Neural crest cell (in vitro differentiated cells): Measurements from ENCODE around the gene ZNF443. TPM values are rescaled to one million over a fixed set of nuclear protein-coding genes. Genes with fewer than 3 reads are reported as not detected.
"Not testable (repeated sequence)": the region's sequence is repeated elsewhere in the genome, so short reads cannot be mapped to it uniquely, and the experiment has no call there.

ENCODE experiments used
- DNase-seq: peaks from one replicate; pipeline ENCODE4 v3.0.0; 2021; ENCODE audit warnings: low read depth, mixed read lengths, low spot score
- H3K27ac Mint-ChIP-seq: one replicate; pipeline ENCODE4 v1.8.0; 2021; ENCODE audit warnings: mild to moderate bottlenecking, mixed read lengths; ENCODE audit not compliant: unreplicated experiment
- H3K27me3 Mint-ChIP-seq: 2 replicates; pipeline ENCODE4 v1.8.0; 2021; ENCODE audit warnings: low read depth, mild to moderate bottlenecking, mixed read lengths
- H3K36me3 Mint-ChIP-seq: 2 replicates; pipeline ENCODE4 v1.8.0; 2021; ENCODE audit warnings: low read depth, mild to moderate bottlenecking, mixed read lengths
- H3K4me1 Mint-ChIP-seq: 2 replicates; pipeline ENCODE4 v1.8.0; 2021; ENCODE audit warnings: mixed read lengths
- H3K4me3 Mint-ChIP-seq: one replicate; pipeline ENCODE4 v1.8.0; 2021; ENCODE audit warnings: mild to moderate bottlenecking, mixed read lengths
- H3K9me3 Mint-ChIP-seq: 2 replicates; pipeline ENCODE4 v1.8.0; 2021; ENCODE audit warnings: mixed read lengths
- long read RNA-seq: library from polyadenylated mRNA; unstranded; transcript quantifications from one replicate; pipeline ENCODE4 v2.0.0, GENCODE V29; 2020
- total RNA-seq: library from RNA; stranded (reverse); gene quantifications from 2 replicates; pipeline ENCODE4 v1.2.1, GENCODE V29; 2021
- TF ChIP-seq, protein P1 (sequence below): fragments of 200-600 bp; sonication (generic); conservative IDR thresholded peaks from 2 replicates; pipeline ENCODE4 v1.5.0; 2021; ENCODE audit warnings: antibody characterized with exemption, mild to moderate bottlenecking

The ZNF443 gene
- total RNA-seq, result 9.9 and 10.3 TPM in 2 replicates
- long read RNA-seq, transcript ZNF443-201 (4 exons, 2,663 nt), result major isoform, 42 of 43 reads
- long read RNA-seq, partial matches to known transcripts, result 0 of 43 reads
- long read RNA-seq, other reads (novel, unspliced or antisense), result 1 of 43 reads

DNA sequence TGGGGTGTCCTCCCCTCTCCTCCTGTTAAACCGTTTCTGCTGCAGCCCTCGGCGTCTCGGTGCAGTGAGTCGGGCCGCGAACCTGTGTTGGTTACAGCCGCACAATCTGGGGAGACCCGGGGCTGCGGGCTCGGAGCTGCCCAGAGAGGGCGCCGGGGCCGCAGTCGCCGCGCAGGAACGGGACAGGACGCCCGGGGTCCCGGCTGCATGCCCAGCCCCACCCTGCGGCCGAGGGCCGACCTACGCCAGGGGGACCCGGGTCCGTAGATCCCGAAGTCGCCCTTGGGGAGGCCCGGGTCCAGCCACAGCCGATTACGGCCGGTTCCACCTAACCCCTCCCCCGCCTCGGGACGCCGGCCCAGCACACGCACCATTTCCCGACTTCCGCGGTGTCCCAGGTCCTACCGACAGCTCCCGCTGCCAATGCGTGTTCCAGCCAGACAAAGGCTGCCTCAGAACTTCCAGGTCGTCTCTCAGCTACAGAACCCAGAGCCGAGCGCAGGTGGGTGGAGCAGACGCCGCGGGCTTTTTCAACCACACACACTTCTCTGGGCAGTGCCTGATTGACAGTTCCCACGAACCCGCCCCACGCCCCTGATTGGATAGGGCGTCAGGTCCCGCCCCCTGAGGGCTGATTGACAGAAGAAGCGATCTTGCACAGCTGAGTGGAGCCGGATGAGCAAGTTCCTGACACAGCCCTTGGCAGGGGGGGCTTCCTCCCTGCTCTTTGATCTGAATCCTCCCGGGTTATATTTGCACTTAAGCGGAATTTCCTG lies at the start of gene ZNF443:
Gene ZNF443 (minus strand): TSS at position 481 of the 776 bp plus-strand sequence. CDS start 107 bp downstream, at position 374.
- peak within 1 kb of the TSS; percentile 100 for H3K4me3 Mint-ChIP-seq

DNA sequence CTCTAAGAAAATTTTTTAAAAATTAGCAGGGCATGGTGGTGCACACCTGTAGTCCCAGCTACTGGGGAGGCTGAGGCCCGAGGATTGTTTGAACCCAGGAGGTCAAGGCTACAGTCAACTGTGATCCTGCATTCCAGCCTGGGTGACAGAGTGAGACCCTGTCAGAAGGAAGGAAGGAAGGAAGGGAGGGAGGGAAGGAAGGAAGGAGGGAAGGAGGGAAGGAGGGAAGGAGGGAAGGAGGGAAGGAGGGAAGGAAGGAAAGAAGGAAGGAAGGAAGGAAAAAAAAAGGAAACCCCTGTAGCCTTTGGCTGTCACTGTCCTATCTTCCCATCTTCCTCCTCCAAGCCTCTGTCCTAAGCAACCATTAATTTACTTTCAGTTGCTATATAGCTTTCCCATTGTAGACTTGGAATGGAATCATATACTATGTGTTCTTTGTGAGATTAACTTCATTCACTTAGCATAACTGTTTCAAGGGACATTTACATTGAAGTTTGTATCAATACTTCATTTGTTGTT lies 45.5 kb upstream of the ZNF443 start:
- H3K4me3 Mint-ChIP-seq, result peak overlapping the region; percentile 65
- H3K27ac Mint-ChIP-seq, H3K36me3 Mint-ChIP-seq, DNase-seq, H3K9me3 Mint-ChIP-seq, H3K27me3 Mint-ChIP-seq: not testable (repeated sequence)
- H3K4me1 Mint-ChIP-seq, result peaks cover 35% of the 10 kb centered on the region

More for the DNA sequence above, at the start of gene ZNF443:
- DNase-seq, result peak; percentile 99
- TF ChIP-seq, protein P1, sequence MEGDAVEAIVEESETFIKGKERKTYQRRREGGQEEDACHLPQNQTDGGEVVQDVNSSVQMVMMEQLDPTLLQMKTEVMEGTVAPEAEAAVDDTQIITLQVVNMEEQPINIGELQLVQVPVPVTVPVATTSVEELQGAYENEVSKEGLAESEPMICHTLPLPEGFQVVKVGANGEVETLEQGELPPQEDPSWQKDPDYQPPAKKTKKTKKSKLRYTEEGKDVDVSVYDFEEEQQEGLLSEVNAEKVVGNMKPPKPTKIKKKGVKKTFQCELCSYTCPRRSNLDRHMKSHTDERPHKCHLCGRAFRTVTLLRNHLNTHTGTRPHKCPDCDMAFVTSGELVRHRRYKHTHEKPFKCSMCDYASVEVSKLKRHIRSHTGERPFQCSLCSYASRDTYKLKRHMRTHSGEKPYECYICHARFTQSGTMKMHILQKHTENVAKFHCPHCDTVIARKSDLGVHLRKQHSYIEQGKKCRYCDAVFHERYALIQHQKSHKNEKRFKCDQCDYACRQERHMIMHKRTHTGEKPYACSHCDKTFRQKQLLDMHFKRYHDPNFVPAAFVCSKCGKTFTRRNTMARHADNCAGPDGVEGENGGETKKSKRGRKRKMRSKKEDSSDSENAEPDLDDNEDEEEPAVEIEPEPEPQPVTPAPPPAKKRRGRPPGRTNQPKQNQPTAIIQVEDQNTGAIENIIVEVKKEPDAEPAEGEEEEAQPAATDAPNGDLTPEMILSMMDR, result no peak
- H3K27ac Mint-ChIP-seq, result peak within 1 kb of the TSS; percentile 99
- peaks cover 16% of the 10 kb centered on the region for H3K4me1 Mint-ChIP-seq
- H3K36me3 Mint-ChIP-seq, result peaks cover 24% of the 10 kb centered on the region
- peaks cover 17% of the 10 kb centered on the region for H3K9me3 Mint-ChIP-seq
- peaks cover 4% of the 10 kb centered on the region for H3K27me3 Mint-ChIP-seq

DNA sequence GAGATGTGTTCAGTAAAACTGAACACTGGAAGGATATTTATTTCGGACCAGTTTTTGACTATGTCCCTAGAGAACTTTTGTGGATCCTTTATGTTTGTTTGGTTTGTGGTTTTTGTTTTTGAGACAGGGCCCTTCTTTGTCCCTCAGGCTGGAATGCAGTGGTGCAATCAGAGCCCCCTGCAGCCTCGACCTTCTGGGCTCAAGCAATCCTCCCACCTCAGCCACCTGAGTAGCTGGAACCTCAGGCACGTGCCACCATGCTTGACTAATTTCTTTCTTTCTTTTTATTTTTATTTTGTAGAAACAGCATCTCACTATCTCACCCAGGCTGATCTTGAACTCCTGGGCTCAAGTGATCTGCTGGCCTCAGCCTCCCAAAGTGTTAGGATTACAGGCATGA lies 44.8 kb upstream of the ZNF443 start:
- H3K27ac Mint-ChIP-seq, result peak overlapping the region; percentile 96
- no peaks in the 10 kb centered on the region for H3K9me3 Mint-ChIP-seq
- peaks cover 35% of the 10 kb centered on the region for H3K4me1 Mint-ChIP-seq
- H3K4me3 Mint-ChIP-seq, result peak overlapping the region; percentile 94
- no peak for DNase-seq
- peaks cover 4% of the 10 kb centered on the region for H3K36me3 Mint-ChIP-seq
- TF ChIP-seq, protein P1, result no peak
- H3K27me3 Mint-ChIP-seq, result no peaks in the 10 kb centered on the region

DNA sequence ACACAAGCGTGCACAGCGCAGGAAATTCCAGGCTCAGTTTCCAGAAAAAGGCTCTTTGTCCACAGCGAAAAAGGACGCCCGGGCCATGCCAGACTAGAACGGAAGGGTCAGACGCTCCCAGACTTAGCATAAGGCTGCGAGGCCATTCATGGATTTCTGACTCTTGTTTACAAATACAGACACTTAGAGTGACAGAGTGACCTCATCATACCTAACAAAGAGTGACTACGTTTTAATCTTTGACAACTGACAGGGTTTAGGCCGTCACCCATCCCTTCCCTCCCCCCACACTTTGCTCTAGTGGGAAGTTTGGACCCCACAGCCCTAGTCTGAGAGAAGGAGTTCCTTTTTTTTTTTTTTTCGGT lies 44.2 kb upstream of the ZNF443 start:
- no peak for DNase-seq
- H3K4me1 Mint-ChIP-seq, result peaks cover 35% of the 10 kb centered on the region
- H3K36me3 Mint-ChIP-seq, result peaks cover 4% of the 10 kb centered on the region
- H3K27me3 Mint-ChIP-seq, result no peaks in the 10 kb centered on the region
- peak overlapping the region; percentile 96 for H3K27ac Mint-ChIP-seq
- no peaks in the 10 kb centered on the region for H3K9me3 Mint-ChIP-seq
- H3K4me3 Mint-ChIP-seq, result peak overlapping the region; percentile 94
- TF ChIP-seq, protein P1, result no peak

DNA sequence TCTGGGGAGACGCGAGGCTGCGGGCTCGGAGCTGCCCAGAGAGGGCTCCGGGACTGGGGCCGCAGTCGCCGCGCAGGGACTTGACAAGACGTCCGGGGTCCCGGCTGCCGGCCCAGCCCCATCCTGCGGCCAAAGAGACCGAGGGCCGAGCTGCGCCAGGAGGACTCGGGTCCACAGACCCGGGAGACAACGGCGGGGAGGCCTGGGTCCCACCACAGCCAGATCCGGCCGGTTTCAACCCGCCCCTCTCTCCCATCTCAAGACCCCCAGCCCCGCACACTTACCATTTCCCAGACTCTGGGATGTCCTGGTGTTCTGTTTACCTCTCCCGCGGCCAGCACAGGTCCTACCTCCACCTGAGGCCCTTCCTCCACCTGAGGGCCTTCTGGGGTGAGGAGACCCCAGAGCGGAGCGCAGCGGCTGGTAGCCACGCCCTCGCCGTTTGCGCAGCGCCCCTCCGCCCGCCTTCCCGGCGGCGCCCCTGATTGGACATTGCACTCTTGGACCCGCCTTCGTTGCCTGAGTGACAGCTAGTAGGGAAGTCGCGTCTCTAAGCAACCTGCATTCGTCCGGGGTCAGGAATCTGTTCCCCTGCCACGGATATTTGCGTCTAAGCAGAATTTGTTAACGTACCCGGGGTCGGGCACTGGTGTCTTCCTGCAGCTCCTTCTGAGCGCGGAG lies 43.7 kb upstream of the ZNF443 start, which contains the start of gene ZNF709:
Gene ZNF709 (minus strand): TSS at position 446 of the 681 bp plus-strand sequence. CDS start 159 bp downstream, at position 287.
- TF ChIP-seq, protein P1, result no peak
- Mint-ChIP-seq H3K4me1 (peaks cover 35% of the 10 kb centered on the region), H3K36me3 (peaks cover 4% of the 10 kb centered on the region), H3K4me3 (peak within 1 kb of the TSS; percentile 94), H3K9me3 (no peaks in the 10 kb centered on the region), H3K27ac (peak within 1 kb of the TSS; percentile 96), H3K27me3 (no peaks in the 10 kb centered on the region)
- DNase-seq, result peak; percentile 97
